HG02798 (cell line): ENCODE data around the gene FGD3.
A peak's percentile ranks its signal among the peaks of the same experiment; 100 is the strongest.

ENCODE experiments used
- ATAC-seq: cut with Tn5 transposase; IDR thresholded peaks from one replicate; pipeline ENCODE4 v1.9.1; 2021; ENCODE audit warnings: mild to moderate bottlenecking; ENCODE audit not compliant: unreplicated experiment, poor library complexity

The FGD3 gene

DNA sequence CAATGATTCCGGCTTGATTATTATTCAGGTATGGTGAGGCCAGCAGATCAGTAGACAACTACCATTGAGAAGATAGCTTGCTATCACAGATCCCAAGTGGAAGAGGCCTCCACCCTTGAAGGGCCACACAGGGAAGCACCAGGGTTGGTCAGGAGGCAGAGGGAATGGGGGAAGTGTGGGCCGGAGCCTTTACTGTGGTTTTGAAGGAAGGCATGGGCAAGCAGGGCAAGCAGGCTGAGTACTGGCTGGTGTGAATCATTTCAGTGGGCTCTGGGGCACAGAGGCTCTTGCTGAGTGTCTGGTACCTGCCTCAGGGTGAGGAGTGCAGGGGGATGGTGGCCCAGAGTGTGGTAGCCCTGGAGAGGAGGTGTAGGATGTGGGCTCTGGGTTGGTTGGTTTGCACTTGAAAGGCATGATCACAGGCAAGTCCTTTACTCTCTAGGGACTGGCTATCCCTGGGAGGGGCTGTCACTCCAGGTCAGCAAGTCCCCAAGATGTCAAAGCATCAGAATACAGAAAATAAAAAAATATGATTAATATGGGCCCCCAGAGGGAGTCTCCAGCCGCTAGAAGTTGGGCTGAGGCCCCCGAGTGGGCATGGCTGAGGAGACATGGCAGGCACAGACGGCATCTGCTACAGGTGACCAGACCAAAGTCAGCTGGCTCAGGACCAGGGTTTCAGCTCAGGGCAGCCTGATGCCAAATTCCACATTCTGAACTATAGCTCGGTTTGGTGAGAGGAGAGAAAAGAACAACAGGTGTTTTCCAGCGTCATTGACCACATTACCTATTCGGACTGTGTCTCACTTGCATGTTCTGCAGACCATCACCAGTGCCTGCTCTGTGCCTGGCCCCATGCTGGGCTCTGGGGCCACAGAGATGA is 101.5 kb downstream of the FGD3 start:
- no peak for ATAC-seq

DNA sequence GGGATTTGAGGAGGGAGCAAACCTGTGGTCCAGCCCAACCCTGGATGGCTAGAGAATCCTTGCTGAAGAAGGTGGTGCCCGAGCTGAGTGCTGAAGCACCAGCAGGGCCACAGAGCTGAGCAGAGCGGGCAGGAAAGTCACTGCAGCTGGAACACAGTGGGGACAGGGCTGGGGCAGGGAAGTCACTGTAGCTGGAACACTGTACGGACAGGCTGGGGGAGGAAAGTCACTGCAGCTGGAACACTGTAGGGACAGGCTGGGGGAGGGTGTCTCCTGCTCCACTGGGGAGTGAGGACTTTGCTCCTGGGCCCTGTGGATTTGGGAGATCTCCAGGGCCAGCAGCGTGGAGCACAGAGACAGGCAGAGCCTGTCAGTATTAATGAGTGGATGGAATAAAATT is 102.2 kb downstream of the FGD3 start:
- ATAC-seq: no peak

DNA sequence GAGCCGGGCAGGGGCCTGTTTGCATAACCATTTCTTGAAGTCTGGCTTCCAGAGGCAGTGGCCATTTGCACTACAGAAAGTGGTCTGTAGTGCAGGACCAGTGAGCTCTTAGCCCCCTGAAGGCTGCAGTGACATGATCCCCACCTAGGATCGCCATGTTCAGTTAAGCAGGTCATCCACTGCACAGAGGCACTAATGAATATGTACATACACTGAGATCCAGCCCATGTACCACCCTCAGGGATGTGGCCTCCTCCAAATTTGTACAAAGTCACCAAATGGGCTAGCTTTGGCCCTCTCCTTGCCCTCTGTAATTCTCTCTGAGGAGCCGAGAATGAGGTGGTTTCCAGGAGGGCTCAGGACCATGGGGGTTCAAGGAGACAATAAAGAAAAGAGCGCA is 102.9 kb downstream of the FGD3 start:
- no peak for ATAC-seq

DNA sequence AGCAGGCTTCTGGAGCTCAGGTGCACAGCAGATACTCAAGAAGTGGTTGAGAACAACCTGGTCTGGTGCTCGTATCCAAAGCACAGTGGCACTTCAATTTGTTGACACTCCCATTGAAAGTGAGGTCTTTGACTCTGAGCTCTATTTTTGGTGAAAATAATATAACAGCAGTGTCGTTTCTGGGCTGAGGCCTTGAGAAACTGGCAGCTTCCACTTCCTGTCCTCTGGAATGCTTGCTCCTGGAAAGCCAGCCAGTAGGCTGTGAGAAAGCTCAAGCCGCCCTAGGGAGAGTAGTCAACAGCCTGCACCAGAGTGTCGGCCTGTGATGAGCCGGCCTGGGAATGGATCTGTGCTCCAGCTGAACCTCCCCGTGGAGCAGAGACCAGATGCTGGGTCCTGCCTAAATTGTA is 104.4 kb downstream of the FGD3 start:
- no peak for ATAC-seq

DNA sequence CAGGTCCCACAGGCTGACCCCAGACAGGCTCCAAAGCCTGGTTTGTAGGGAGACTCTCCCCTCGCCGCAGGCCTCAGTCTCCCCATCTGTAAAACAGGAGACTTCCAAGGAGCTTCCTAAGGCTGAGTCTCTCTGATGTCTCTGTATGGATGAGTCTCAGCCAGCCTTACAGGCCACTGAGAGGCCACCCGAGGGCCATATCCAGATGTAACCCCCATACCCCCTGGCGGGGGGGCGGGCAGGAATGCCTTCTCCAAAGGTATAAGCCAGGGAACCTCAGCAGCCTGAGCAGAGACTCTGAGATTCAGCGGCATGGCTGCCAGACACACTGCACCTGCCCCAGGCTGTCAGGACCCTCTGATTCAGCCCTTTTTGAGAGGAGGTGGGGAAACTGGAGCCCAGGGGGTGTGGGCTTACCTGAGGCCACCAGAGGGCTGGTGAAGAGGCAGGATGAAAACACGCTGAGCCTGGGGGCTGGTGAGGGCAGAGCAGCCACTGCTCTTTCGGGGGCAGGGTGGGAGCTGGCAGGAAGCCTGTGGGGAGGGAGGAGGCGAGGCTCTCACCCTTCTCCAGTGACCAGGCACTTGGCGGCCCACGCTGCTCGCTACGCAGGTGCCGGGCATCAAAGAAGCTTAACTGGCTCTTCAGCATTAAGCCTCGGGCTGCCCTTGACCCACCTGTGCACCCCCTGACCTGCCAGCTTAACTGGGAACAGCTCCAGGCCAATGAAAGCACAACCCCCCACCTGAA is 105.6 kb downstream of the FGD3 start:
- no peak for ATAC-seq

DNA sequence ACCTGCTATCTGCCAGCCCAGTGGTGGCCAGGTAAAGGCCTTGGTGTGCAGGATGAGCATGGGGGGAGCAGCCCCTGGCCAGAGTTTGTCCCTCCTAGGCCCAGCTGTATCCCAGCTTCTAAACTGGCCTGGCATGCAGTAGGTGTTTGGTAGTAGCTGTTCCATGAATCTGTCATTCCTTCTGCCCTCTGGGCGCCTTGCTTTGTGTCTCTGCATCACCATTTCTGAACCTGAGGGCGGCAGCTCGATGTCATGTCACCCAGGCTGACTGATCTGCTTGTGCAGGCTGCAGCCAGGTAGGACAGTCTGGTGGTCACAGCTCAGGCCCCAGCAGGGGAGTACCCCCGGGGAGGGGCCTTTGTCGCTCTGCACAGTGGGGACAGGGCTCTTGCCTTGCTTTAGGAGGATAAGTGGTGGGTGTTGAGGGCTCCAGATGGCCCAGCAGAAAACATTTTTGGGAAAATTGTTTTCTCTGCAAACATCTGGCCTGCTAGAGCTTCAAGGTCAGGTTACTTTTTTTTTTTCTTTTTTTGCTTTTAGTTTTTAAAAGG is 106.5 kb downstream of the FGD3 start:
- no peak for ATAC-seq

DNA sequence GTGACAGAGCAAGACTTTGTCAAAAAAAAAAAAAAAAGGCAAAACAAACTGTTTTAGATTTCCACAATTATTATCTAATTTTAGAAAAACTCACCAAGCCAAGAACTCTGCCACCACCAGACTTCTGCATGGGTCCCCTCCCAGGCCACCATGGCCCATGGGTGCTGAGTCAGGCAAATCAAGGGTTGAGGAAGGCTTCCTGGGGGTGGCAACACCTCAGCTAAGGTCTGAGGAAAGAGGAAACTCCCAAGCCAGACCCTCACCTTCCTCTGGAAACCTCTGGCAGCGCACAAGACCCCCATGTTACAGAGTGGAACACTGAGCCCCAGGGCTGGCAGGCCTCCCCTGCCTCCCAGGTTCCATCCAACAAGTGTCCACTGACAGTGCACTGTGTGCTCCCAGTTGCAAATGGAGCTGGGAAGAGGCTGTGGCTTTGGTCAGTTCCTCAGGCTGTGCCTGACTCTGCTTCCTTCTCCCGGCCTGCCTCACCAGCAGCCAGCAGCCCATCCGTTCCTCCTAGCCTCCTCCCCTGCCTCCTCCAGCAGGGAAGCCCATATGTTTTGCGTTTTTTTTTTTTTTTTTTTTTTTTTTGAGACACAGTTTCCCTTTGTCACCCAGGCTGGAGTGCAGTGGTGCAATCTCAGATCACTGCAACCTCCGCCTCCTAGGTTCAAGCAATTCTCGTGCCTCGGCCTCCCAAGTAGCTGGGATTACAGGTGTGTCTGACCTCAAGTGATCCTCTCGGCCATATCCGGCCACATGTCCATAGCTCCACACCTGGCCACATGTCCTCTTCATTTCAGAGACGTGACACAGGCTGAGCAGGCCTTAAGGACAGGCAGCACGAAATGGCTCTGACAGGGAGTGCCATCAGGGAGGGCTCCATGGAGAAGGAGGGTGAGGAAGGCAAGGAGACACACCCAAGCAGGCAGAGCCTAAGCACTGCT is 107.7 kb downstream of the FGD3 start:
- no peak for ATAC-seq

DNA sequence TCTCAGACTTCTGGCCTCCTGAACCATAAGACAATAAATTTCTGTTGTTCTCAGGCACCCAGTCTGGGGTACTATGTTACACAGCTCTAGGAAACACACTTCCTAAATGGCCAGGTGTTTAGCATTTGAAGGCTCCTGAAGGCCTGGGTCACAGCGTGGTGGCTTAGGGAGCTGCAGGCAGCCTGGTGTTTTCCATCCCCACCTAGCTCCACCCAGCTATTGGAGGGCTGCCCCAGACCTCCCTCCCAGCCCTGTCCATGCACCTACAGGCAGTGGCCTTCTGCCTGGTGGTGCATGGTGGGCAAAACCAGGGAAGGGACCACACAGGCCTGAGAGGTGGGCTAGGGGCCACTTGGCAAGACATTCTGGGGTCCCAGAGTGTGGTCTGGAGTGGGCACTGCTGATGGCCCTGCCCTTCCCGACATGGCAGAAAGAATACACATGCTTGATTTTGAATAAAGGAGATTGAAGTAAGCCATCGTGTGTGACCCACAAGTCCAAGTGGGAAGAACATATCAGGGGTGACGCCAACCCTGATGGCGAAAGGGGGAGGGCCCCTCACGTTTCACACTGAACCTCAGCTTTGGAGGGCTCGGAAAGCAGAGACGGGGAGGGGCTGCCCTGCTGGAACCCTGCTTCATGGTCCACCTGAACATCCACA is 109.8 kb downstream of the FGD3 start:
- no peak for ATAC-seq

DNA sequence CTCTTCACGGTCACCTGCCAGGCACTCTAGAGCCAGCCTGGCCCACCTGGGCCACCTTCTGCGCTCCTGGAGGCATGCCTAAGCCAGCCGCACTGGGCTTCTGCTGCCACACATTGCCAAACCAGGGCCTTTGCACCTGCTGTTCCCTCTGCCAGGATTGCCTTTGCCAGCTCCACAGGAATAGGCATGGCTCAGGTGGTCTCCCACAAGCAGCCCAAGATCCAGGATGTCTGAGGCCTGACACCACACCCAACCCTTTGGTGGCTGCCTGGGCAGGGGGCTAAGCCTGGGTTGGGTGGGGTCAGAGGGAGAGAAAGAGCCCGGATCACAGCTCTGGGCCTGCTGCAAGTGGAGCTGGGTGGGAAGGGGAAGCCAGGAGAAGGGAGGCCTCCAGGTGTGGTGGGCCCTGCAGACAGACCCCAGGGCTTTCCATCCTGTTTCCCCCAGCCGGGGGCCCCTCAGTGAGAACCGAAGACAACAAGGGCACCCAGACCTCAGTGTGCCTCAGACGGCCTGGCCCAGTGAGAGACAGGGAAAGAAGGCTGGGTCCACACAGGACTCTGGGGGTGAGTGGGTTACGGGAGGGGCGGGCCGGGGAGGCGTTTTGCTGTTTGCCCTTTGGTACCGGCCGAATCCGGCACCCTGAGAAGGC is 110.5 kb downstream of the FGD3 start:
- ATAC-seq: no peak

DNA sequence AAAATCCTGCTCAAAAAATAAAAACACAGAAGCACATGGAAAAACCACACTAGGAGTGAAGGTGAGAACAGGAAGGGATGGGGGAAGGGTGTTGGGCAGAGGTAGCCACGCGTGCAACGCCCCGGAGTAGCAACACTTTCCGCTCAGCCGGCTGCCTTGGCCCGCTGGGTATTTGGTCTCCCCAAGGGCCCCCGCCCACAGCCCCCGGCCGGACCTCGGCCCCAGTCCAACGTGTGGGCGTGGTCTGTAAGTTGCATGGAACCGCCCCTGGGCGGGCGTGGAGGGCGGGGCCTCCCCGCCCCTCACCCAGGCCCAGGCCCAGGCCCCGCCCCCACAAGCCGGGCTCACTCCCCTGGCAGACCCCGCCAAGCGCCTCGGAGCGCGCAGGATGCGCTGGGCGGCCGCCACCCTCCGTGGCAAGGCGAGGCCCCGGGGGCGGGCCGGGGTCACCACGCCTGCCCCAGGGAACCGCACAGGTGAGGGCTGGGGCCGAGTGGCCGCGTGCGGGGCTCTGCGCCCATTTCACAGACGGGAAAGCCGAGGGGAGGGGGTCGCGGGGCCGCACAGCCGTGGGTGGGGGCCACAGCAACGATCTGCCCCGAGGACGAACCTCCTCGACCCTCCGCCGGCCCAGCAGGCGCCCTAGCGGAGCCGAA is 111.2 kb downstream of the FGD3 start, which contains the start of gene SUSD3:
TSS of gene SUSD3 (plus strand) at position 347 of the 656 bp plus-strand sequence. CDS start at position 389, 42 bp downstream.
- ATAC-seq: peak; percentile 57

DNA sequence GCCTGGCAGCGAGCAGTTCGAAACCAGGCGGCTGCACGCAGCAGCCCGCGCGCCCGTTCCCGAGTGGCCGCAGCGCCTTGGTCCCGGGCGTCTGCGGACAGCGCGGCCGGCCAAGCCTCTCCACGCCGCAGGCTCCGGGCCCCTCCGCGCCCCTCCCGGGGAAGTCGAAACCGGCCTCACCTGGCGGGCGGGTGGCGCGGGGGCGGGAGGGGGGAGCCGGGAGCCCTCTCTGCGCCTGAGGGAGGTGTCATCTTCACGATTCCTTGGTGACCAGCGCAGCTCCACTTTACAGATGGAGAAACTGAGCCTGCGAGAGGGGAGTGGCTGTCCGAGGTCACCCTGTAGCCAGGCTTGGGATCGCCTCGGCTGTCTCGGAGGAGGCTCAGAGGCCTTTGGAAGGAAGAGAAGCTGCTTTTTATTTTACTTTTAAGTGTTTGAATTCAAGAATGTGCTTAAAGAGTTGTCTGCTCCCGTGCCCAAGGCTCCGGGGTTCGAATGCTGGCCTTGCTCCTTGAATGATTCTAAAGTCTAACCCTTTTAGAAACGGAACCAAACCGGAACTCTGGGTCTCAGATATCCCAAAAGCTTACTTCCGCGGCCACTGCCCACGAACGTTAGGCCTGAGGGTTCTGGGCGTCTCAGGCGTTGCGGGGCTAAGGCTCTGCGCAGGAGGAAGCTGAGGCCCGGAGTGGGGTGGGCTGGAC is 111.8 kb downstream of the FGD3 start:
- peak; percentile 23 for ATAC-seq

DNA sequence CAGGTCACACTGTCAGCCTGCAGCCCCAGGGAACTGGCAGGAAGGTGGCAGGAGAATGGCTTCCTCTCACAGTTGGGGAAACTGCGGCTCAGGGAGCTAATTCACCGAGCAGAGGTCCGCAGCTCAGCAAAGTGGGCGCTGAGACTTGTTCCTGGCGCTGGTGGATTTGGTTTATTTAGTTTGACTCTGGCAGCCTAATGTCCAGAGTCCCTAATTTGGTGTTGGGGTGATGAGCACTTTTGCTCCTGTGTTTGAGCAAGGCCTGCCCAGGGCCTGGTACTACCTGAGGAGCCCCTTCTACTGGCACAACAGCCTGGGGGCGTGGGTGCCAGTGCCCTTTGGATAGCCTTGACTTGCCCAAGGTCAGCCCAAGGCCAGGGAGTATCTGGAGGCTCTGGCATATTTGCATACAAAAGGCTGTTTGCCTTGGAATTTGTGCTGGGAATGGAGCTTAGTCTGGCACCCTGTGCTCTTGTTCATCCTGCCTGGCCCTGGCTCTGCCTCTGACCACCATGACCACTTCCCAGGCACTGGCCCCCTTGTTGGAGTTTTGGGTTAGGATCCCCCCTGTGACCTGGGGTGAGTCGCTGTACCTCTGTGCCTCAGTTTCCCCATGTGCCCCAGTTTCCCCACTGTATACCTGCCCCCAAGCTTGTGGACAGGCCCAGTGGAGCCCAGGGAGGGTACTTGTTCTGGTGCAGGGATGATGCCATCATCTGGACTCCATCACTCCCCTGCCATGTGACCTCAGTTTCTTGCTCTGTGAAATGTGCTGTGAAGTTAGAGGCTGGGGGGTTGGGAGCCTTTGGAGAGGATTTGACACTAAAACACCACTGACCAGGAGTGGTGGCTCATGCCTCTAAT is 112.6 kb downstream of the FGD3 start:
- ATAC-seq: no peak

DNA sequence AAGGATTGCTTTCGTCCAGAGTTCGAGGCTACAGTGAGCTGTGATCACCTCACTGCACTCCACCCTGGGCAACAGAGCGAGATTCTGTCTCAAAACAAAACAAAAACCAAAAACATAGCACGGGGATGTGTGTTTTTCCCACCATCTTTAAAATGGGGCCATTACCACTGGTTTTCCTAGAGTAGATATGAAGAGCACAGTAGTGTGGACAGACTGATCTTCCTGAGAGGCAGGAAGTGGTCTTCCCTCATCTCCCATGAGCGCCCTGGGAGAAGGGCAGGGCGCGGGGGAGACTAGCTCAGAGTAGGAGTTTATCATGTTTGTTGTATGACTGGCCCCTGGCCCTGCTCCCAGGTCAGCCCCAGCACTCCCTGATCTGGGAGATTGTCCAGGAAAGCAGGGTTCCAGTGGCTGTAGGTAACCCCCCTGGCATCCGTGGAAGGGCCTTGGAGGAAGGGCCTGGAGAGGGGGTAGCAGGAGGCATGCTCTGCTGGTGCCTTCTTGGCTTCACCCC is 113.5 kb downstream of the FGD3 start:
- no peak for ATAC-seq

DNA sequence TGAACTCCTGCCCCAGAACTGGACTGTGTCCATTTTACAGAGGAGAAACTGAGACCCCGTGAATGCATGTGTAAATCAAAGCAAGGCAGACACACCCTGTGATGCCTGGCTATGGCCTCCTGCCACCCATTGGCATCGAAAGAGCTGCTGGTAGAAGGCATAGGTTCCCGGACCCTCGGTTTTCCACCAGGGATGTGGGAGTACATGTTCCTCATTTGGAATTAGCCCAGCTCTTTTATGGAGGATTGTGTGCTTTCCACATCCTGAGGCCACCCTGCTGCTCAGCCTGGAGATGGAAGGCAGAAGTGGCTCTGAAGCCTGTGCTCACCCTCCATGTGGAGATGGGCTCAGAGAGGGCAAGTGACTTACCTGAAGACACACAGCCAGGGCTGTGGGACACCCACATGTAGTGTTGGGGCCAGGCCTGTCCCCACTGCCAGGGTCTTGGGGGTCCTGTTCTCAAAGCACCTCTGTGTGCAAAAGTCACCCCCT is 114.0 kb downstream of the FGD3 start:
- ATAC-seq: no peak

DNA sequence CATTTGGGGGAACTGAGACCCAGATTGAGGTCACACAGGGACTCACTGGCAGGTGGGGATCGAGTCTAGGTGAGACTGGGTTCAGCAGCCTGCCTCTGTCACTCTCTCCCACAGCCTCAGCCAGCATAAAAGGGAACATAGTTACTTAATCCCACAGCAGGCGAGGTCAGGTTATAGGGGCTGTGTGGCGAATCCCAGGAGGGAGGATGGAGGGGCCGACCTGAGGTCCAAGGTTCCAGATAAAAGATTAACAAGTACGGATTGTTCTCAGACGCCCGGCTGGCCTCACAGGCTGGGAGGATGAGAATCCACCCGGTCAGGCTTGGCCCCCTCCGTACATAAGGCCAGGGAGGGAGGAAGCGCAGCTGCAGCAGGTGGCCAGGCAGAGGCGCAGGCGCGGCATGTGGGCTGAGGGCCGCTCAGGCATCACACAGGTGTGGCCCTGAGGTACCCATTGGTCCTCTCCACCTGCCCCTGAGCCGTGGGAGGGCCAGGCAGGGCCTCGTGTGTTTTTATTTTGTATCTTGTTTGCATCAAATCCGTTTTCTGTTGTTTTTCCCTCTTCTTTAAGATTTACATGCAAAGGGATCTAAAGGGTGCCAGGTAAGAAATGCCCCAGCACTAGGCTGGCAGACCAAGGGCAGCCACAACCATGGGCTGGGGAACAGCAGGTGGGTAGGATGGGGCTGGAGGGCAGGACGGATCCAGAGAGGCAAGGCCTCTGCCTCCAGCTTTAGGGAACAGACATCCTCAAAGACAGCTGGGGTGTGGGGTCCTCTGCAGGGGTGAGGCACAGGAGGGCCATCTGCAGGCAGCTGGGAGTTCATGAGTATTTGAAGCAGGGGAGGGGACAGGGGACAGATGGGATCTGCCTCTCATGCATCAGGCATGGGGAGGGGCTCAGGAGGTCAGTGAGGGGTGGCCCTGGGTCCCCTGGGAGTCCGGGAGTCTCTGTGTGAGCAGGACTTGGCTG is 114.8 kb downstream of the FGD3 start:
- peak; percentile 50 for ATAC-seq
